Measurements from ENCODE around the gene FUT8.

Gene FUT8

DNA sequence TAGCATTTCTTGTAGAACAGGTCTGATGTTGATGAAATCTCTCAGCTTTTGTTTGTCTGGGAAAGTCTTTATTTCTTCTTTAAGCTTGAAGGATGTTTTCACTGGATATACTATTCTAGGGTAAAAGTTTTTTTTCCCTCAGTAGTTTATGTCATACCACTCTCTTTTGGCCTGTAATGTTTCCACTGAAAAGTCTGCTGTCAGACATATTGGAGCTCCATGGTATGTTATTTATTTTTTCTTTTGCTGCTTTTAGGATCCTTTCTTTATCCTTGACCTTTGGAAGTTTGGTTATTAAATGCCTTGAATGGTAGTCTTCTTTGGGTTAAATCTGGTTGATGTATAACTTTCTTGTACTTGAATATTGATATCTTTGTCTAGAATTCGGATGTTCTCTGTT is 306.1 kb downstream of the FUT8 start:
- Mint-ChIP-seq H3K27me3 (no peaks in the 10 kb centered on the region), H3K4me3 (no peak overlapping the region), H3K27ac (no peak overlapping the region), H3K36me3 (ENCODE audit: low read depth) (peaks cover 54% of the 10 kb centered on the region), H3K9me3 (peaks cover 38% of the 10 kb centered on the region), H3K4me1 (peaks cover 19% of the 10 kb centered on the region)
- DNase-seq (no peak), ATAC-seq (no peak)

GRCh38 chr14:65720171-65720570 is 307.6 kb downstream of the FUT8 start:
- ATAC-seq (no peak), DNase-seq (no peak)
- Mint-ChIP-seq H3K4me3 (no peak overlapping the region), H3K36me3 (ENCODE audit: low read depth) (peaks cover 57% of the 10 kb centered on the region), H3K9me3 (peaks cover 26% of the 10 kb centered on the region), H3K27ac (no peak overlapping the region), H3K27me3 (no peaks in the 10 kb centered on the region), H3K4me1 (peaks cover 16% of the 10 kb centered on the region)

- no peak overlapping the region for H3K4me3 Mint-ChIP-seq
- peaks cover 16% of the 10 kb centered on the region for H3K4me1 Mint-ChIP-seq
- H3K27ac Mint-ChIP-seq, result no peak overlapping the region
Measured at GRCh38 chr14:65720743-65721142, 308.2 kb downstream of the FUT8 start.

GRCh38 chr14:65723348-65723747 is 310.8 kb downstream of the FUT8 start:
- H3K4me1 Mint-ChIP-seq, result peaks cover 16% of the 10 kb centered on the region
- DNase-seq, result no peak
- no peak overlapping the region for H3K27ac Mint-ChIP-seq
- H3K36me3 Mint-ChIP-seq (ENCODE audit: low read depth), result peaks cover 66% of the 10 kb centered on the region
- no peaks in the 10 kb centered on the region for H3K27me3 Mint-ChIP-seq
- peaks cover 18% of the 10 kb centered on the region for H3K9me3 Mint-ChIP-seq
- ATAC-seq, result no peak
- H3K4me3 Mint-ChIP-seq, result peak overlapping the region; percentile 1

More at GRCh38 chr14:65720743-65721142, 308.2 kb downstream of the FUT8 start:
- no peak for DNase-seq
- Mint-ChIP-seq H3K36me3 (ENCODE audit: low read depth) (peaks cover 57% of the 10 kb centered on the region), H3K27me3 (no peaks in the 10 kb centered on the region), H3K9me3 (peaks cover 21% of the 10 kb centered on the region)
- ATAC-seq, result no peak

DNA sequence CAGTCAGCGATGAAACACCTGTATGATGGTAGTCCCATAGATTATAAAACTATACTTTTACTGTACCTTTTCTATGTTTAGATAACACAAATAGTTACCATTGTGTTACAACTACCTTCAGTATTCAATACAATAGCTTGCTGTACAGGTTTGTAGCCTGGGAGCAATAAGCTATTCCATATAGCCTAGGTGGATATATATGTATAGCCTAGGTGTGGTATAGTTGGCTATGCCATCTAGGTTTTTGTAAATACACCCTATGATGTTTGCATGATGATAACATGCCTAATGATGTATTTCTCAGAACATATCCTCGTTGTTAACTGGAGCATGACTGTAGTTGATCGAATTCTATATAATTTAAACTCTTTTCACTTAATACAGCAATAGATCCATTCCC is 316.1 kb downstream of the FUT8 start:
- ATAC-seq (no peak), DNase-seq (no peak)
- no peak overlapping the region for H3K27ac Mint-ChIP-seq
- H3K9me3 Mint-ChIP-seq, result peaks cover 3% of the 10 kb centered on the region
- peaks cover 56% of the 10 kb centered on the region for H3K36me3 Mint-ChIP-seq (ENCODE audit: low read depth)
- H3K4me1 Mint-ChIP-seq, result peaks cover 8% of the 10 kb centered on the region
- no peak overlapping the region for H3K4me3 Mint-ChIP-seq
- no peaks in the 10 kb centered on the region for H3K27me3 Mint-ChIP-seq

DNA sequence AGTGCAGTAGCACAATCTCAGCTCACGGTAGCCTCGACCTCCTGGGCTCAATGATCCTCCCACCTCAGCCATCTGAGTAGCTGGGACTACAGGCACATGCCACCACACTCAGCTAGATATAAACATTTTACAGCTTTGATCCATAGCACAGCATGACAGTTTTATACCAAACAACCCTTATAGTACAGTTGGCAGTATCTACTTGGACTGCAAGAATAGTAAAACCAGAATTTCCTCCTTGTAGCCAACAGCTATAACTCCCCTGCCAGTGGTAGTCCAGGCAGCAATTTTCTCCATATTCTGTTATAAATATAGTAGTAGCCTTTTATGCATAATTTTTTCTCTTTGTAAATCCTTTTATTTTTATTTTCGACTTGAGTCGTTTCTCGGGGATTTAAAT is 317.0 kb downstream of the FUT8 start:
- Mint-ChIP-seq H3K4me3 (no peak overlapping the region), H3K36me3 (ENCODE audit: low read depth) (peaks cover 53% of the 10 kb centered on the region), H3K4me1 (peaks cover 8% of the 10 kb centered on the region), H3K27ac (no peak overlapping the region), H3K9me3 (peaks cover 3% of the 10 kb centered on the region), H3K27me3 (no peaks in the 10 kb centered on the region)
- no peak for DNase-seq
- no peak for ATAC-seq

DNA sequence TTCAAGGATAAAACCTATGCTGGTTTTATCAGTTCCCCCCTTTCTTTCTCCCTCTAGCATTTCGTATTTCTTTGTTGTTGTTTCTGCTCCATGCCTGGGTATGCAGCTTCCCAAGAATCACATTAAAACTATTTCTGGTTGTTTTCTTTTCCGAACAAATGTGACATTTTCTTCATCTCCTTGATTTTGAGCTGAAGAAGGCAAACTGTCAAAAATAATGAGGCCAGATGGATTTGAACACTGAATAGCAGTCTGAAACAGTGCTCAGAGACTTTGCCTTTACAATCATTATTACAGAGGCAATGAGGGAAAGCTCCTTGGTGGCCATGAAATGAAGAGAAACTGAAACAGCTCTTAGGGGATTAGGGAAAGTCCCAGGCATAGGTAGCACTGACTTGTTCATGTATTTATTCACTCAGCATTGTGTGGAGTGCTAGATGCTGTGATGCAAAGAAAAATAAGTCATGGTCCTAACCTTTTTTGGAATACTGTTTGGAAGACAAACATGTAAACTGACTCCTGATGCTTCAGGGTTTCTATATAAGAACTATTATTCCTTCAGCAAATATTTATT is 319.5 kb downstream of the FUT8 start:
- Mint-ChIP-seq H3K4me1 (peaks cover 8% of the 10 kb centered on the region), H3K27ac (peak overlapping the region; percentile 59), H3K4me3 (no peak overlapping the region), H3K9me3 (peaks cover 3% of the 10 kb centered on the region), H3K27me3 (no peaks in the 10 kb centered on the region), H3K36me3 (ENCODE audit: low read depth) (peaks cover 43% of the 10 kb centered on the region)
- DNase-seq (no peak), ATAC-seq (peak; percentile 99)

GRCh38 chr14:65738339-65738738 is 325.8 kb downstream of the FUT8 start:
- Mint-ChIP-seq H3K9me3 (no peaks in the 10 kb centered on the region), H3K27me3 (no peaks in the 10 kb centered on the region), H3K4me1 (no peaks in the 10 kb centered on the region), H3K4me3 (no peak overlapping the region), H3K27ac (no peak overlapping the region), H3K36me3 (ENCODE audit: low read depth) (peaks cover 44% of the 10 kb centered on the region)
- ATAC-seq, result no peak
- no peak for DNase-seq

- peaks cover 6% of the 10 kb centered on the region for H3K9me3 Mint-ChIP-seq
- no peak overlapping the region for H3K27ac Mint-ChIP-seq
- peaks cover 28% of the 10 kb centered on the region for H3K36me3 Mint-ChIP-seq (ENCODE audit: low read depth)
Measured at GRCh38 chr14:65745396-65746190, 333.1 kb downstream of the FUT8 start.

DNA sequence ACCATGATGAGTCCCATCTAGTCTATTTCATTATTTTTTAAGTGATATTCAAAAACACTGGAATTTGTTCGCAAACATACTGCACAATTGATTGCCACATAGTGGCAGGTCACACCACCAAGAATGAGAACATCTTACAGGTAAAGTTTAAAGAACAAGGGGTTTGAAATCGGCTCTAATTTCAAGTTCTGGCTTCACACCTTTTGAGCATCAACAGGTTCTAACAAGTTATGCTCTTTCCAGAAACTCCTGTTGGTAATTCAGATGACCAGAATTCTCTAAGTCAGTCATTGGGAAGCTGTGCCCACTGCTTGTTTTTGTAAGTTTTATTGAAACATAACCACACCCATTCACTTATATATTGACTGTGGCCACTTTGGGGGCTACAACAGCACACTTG is 336.3 kb downstream of the FUT8 start:
- DNase-seq (no peak), ATAC-seq (no peak)
- H3K27ac Mint-ChIP-seq, result no peak overlapping the region
- H3K9me3 Mint-ChIP-seq, result peaks cover 6% of the 10 kb centered on the region
- no peak overlapping the region for H3K4me3 Mint-ChIP-seq
- H3K36me3 Mint-ChIP-seq (ENCODE audit: low read depth), result peaks cover 13% of the 10 kb centered on the region
- peaks cover 5% of the 10 kb centered on the region for H3K4me1 Mint-ChIP-seq
- no peaks in the 10 kb centered on the region for H3K27me3 Mint-ChIP-seq

More at GRCh38 chr14:65745396-65746190, 333.1 kb downstream of the FUT8 start:
- DNase-seq, result no peak
- peaks cover 2% of the 10 kb centered on the region for H3K4me1 Mint-ChIP-seq
- H3K4me3 Mint-ChIP-seq, result no peak overlapping the region
- no peaks in the 10 kb centered on the region for H3K27me3 Mint-ChIP-seq
- no peak for ATAC-seq

DNA sequence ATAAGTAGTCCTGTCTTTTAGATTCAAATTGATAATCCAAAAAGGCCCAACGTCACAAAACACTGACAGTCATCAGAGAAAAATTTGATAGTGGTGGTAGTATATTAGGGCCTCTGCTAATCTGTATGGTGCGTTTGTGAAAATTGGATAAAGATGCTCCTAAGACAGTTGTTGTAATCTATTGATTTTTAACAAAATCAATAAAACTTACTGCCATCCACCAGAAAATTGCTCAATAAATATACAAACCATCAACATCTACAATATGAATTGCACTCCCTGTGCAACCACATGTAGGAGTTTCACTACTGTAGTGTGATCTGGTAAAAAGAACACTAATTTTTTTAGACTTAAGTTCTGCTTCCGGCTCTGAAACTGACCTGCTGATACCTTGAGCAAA is 336.8 kb downstream of the FUT8 start:
- Mint-ChIP-seq H3K4me1 (peaks cover 5% of the 10 kb centered on the region), H3K9me3 (peaks cover 6% of the 10 kb centered on the region), H3K27me3 (no peaks in the 10 kb centered on the region), H3K27ac (no peak overlapping the region), H3K36me3 (ENCODE audit: low read depth) (peaks cover 13% of the 10 kb centered on the region), H3K4me3 (no peak overlapping the region)
- ATAC-seq, result no peak
- DNase-seq, result no peak

- H3K9me3 Mint-ChIP-seq, result peaks cover 6% of the 10 kb centered on the region
- ATAC-seq (no peak), DNase-seq (no peak)
- peaks cover 5% of the 10 kb centered on the region for H3K4me1 Mint-ChIP-seq
- no peak overlapping the region for H3K27ac Mint-ChIP-seq
- H3K4me3 Mint-ChIP-seq, result no peak overlapping the region
- H3K36me3 Mint-ChIP-seq (ENCODE audit: low read depth), result peaks cover 7% of the 10 kb centered on the region
- H3K27me3 Mint-ChIP-seq, result no peaks in the 10 kb centered on the region
Measured at GRCh38 chr14:65750906-65751305, 338.4 kb downstream of the FUT8 start.

GRCh38 chr14:65751510-65751909 is 339.0 kb downstream of the FUT8 start:
- Mint-ChIP-seq H3K4me3 (no peak overlapping the region), H3K27ac (no peak overlapping the region), H3K9me3 (peaks cover 5% of the 10 kb centered on the region), H3K4me1 (peaks cover 5% of the 10 kb centered on the region), H3K27me3 (no peaks in the 10 kb centered on the region), H3K36me3 (ENCODE audit: low read depth) (peaks cover 7% of the 10 kb centered on the region)
- ATAC-seq (no peak), DNase-seq (no peak)

GRCh38 chr14:65753061-65753460 is 340.5 kb downstream of the FUT8 start:
- no peaks in the 10 kb centered on the region for H3K36me3 Mint-ChIP-seq (ENCODE audit: low read depth)
- H3K27ac Mint-ChIP-seq, result no peak overlapping the region
- no peaks in the 10 kb centered on the region for H3K27me3 Mint-ChIP-seq
- H3K4me3 Mint-ChIP-seq, result no peak overlapping the region
- no peak for ATAC-seq
- no peak for DNase-seq
- H3K4me1 Mint-ChIP-seq, result peaks cover 5% of the 10 kb centered on the region
- H3K9me3 Mint-ChIP-seq, result no peaks in the 10 kb centered on the region

DNA sequence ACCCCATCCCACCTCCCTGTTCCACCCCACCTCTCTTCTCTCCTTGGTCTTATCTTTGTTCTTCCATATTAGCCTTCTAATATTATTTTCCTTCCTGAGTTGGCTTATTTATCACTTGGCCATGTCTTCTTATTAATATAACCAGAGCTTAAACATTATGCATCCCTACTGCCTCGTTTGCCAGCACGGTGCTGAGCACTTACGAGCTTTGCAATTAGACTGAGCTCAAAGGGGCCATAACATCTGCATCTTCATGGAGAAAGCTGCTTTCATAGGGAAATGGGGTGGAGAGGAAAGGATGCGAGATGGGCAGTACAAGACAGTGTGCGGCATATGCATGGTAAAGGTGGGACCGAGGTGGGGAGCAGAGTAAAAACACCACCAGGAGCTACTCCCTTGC is 342.8 kb downstream of the FUT8 start:
- H3K36me3 Mint-ChIP-seq (ENCODE audit: low read depth), result no peaks in the 10 kb centered on the region
- no peaks in the 10 kb centered on the region for H3K27me3 Mint-ChIP-seq
- peaks cover 5% of the 10 kb centered on the region for H3K4me1 Mint-ChIP-seq
- DNase-seq (no peak), ATAC-seq (no peak)
- no peak overlapping the region for H3K27ac Mint-ChIP-seq
- H3K9me3 Mint-ChIP-seq, result peaks cover 3% of the 10 kb centered on the region
- H3K4me3 Mint-ChIP-seq, result no peak overlapping the region

Measured in activated naive CD8-positive, alpha-beta T cell treated with anti-CD3 and anti-CD28 coated beads, Interleukin-2, amount 50 U/mL, for 24 hours (primary cell).